ENCODE measurements around the gene PC. TPM values are rescaled to one million over a fixed set of nuclear protein-coding genes. Genes with fewer than 3 reads are reported as not detected.

The PC gene
- total RNA-seq, 4 donors from 2014 or later, result 13.5 to 43.0 (median 27.5) TPM

DNA sequence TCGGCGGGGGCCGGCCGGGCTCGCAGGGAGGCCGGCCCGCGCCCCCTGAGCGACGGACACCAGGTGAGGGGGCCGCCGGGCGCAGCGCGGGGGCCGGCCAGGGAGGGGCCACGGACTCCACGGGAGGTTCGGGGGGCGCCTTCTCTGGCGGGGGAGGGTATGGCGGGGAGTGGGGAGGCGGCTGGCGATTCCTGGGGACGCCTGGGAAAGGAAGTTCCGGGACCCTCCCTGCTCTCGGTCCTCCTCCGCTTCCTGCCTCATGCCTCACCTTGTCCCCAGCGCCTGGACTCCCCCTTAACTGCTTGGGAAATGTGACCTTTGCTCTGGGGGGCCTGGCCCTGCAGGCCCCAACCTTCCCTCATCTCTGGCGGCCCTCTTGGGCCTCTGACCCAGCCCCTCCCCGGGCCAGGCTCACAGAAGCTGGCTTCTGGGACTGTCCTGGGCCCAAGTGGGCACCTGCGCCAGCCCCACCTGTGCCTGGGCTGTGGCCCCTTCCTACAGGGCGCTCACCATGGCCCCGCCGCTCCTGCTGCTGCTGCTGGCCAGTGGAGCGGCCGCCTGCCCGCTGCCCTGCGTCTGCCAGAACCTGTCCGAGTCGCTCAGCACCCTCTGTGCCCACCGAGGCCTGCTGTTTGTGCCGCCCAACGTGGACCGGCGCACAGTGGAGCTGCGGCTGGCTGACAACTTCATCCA is 100.8 kb downstream of the PC start:
- Histone ChIP-seq H3K36me3 (peaks cover 0 to 42% (median 0%) of the 10 kb centered on the region in 3 donors), H3K27ac (peak overlapping the region; percentile 48 to 94 (median 88)), H3K4me1 (peaks cover 9 to 45% (median 20%) of the 10 kb centered on the region in 3 donors), H3K9me3 (no peaks in the 10 kb centered on the region), H3K4me3 (peak overlapping the region; percentile 54 to 86 (median 60)), H3K27me3 (no peaks in the 10 kb centered on the region)
- WGBS, 2 donors, result 7 to 85% methylated on average over 3 to 15 of the region's 47 CpGs
- intact Hi-C loops (cut with DNase I), result no loop called here
- no peak for DNase-seq
- no peak for TF ChIP-seq CTCF (IDR thresholded peaks at IDR 0.05)
- TF ChIP-seq POLR2A (IDR thresholded peaks at IDR 0.05), result no peak

- no peaks in the 10 kb centered on the region for H3K27me3 ChIP-seq
- WGBS, 2 donors, result 0 to 1% methylated on average over 5 to 20 of the region's 103 CpGs
- peaks cover 9 to 45% (median 20%) of the 10 kb centered on the region in 3 donors for H3K4me1 ChIP-seq
- TF ChIP-seq CTCF (IDR thresholded peaks at IDR 0.05), result no peak
- no peak for TF ChIP-seq POLR2A (IDR thresholded peaks at IDR 0.05)
- H3K36me3 ChIP-seq, result peaks cover 0 to 40% (median 0%) of the 10 kb centered on the region in 3 donors
- H3K4me3 ChIP-seq, result peak within 1 kb of the TSS; percentile 54 to 86 (median 60)
- peak; percentile 55 for DNase-seq
- H3K9me3 ChIP-seq, result no peaks in the 10 kb centered on the region
- peak within 1 kb of the TSS; percentile 86 to 94 (median 88) for H3K27ac ChIP-seq
- intact Hi-C loops (cut with DNase I), result no loop called here
Observed at GRCh38 chr11:66856496-66857233, 101.5 kb downstream of the PC start, which contains the start of gene LRFN4. Gene LRFN4, plus strand, starts transcription at chr11:66857064. Its CDS starts 681 bp downstream, at chr11:66857745.

- DNase-seq, result peak; percentile 55
- intact Hi-C loops (cut with DNase I), result no loop called here
- Histone ChIP-seq H3K27me3 (no peaks in the 10 kb centered on the region), H3K27ac (peak overlapping the region; percentile 86 to 94 (median 88)), H3K4me1 (peaks cover 9 to 45% (median 20%) of the 10 kb centered on the region in 3 donors), H3K4me3 (peak overlapping the region; percentile 54 to 86 (median 60)), H3K36me3 (peaks cover 0 to 32% (median 0%) of the 10 kb centered on the region in 3 donors), H3K9me3 (no peaks in the 10 kb centered on the region)
- 5 to 29% methylated on average over 3 to 13 of the region's 51 CpGs for WGBS, 2 donors
- TF ChIP-seq CTCF (IDR thresholded peaks at IDR 0.05), result peak in 2 of 6 experiments; percentile 4 to 18
- TF ChIP-seq POLR2A (IDR thresholded peaks at IDR 0.05), result peak in 2 of 4 donors; percentile 64 to 68
Observed at GRCh38 chr11:66855574-66856495, 102.3 kb downstream of the PC start.

DNA sequence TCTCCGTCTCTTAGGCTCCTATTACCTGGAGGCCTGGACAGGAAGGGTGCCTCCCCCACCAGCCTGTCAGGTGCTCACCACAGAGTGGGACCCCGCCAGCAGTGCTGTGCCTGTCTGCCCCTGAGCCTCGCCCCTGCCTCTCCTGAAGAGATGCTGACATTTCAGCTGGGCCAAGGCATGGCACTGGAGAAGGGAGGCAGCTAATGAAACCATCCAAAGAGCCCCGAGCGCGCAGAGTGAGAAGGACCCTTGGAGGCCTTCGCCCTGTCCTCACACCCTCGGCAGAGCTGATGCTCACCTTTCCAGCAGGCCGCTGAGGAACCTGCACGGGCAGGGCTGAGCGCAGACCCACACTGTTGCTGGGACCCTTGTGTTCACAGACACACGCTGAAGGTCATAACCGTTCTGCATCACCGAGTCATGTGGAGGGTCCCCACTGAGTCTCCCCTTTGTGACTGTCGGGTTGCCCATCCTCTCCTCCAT is 103.4 kb downstream of the PC start:
- DNase-seq, result no peak
- Histone ChIP-seq H3K9me3 (no peaks in the 10 kb centered on the region), H3K27ac (no peak overlapping the region), H3K36me3 (peaks cover 0 to 31% (median 0%) of the 10 kb centered on the region in 3 donors), H3K27me3 (no peaks in the 10 kb centered on the region), H3K4me1 (peaks cover 9 to 43% (median 20%) of the 10 kb centered on the region in 3 donors), H3K4me3 (no peak overlapping the region)
- intact Hi-C loops (cut with DNase I), result no loop called here
- TF ChIP-seq POLR2A (IDR thresholded peaks at IDR 0.05) (no peak), CTCF (IDR thresholded peaks at IDR 0.05) (no peak)
- WGBS, 2 donors, result 100% methylated on average over 10 of the region's 15 CpGs; no CpG with 5 or more reads in 1 of the 2 donors
